HG03575 (cell line): ENCODE results near the gene RSF1.
A peak's percentile ranks its signal among the peaks of the same experiment; 100 is the strongest.
"Not testable (repeated sequence)": the region's sequence is repeated elsewhere in the genome, so short reads cannot be mapped to it uniquely, and the experiment has no call there.

ENCODE experiments used
- ATAC-seq: cut with Tn5 transposase; IDR thresholded peaks from one replicate; pipeline ENCODE4 v1.9.1; 2021; ENCODE audit not compliant: unreplicated experiment, insufficient number of reproducible peaks, low FRiP score; ENCODE audit errors: extremely low read depth

RSF1 gene, protein sequence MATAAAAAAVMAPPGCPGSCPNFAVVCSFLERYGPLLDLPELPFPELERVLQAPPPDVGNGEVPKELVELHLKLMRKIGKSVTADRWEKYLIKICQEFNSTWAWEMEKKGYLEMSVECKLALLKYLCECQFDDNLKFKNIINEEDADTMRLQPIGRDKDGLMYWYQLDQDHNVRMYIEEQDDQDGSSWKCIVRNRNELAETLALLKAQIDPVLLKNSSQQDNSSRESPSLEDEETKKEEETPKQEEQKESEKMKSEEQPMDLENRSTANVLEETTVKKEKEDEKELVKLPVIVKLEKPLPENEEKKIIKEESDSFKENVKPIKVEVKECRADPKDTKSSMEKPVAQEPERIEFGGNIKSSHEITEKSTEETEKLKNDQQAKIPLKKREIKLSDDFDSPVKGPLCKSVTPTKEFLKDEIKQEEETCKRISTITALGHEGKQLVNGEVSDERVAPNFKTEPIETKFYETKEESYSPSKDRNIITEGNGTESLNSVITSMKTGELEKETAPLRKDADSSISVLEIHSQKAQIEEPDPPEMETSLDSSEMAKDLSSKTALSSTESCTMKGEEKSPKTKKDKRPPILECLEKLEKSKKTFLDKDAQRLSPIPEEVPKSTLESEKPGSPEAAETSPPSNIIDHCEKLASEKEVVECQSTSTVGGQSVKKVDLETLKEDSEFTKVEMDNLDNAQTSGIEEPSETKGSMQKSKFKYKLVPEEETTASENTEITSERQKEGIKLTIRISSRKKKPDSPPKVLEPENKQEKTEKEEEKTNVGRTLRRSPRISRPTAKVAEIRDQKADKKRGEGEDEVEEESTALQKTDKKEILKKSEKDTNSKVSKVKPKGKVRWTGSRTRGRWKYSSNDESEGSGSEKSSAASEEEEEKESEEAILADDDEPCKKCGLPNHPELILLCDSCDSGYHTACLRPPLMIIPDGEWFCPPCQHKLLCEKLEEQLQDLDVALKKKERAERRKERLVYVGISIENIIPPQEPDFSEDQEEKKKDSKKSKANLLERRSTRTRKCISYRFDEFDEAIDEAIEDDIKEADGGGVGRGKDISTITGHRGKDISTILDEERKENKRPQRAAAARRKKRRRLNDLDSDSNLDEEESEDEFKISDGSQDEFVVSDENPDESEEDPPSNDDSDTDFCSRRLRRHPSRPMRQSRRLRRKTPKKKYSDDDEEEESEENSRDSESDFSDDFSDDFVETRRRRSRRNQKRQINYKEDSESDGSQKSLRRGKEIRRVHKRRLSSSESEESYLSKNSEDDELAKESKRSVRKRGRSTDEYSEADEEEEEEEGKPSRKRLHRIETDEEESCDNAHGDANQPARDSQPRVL (N-terminal part only)

DNA sequence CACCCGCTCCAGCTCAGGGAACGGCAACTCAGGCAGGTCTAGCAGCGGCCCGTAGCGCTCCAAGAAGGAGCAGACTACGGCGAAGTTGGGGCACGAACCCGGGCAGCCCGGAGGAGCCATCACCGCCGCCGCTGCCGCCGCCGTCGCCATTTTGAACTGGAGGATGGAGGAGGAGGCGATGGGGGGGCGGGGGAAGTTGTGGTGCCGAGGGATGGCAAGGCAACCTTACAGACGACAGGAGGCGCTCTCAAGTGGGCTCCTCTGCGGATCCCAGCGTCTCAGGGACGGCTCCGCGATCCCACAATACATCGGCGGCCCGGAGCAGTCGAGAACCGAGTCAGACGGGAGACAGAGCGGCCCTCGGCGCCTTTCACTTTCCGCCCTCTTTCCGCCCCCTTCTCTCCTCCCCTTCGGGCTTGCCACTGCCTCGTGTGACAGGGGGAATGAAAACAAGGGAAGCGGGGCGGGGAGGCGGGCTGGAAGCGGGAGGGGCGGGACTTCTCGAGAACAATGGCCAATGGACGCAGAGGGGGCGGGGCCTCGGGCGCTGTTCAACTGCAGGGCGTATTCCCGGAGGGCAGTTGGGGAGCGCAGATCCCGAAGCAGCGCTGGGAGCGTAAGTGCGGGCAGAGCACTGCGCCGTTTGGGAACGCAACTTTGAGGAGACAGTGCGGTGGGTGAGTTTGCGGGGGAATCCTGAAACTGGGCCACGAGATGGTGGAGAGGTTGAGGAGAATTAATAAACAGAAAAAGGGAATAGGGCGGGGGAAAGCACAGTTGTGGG is at the start of gene RSF1, which contains the start of gene AAMDC:
Gene RSF1, minus strand, starts transcription at position 158 of the 784 bp plus-strand sequence. Its CDS starts 8 bp downstream, at position 150.
Gene AAMDC, plus strand, starts transcription at position 580 of the 784 bp plus-strand sequence. CDS start 21,353 bp downstream, outside the sequence.
- peak; percentile 58 for ATAC-seq

DNA sequence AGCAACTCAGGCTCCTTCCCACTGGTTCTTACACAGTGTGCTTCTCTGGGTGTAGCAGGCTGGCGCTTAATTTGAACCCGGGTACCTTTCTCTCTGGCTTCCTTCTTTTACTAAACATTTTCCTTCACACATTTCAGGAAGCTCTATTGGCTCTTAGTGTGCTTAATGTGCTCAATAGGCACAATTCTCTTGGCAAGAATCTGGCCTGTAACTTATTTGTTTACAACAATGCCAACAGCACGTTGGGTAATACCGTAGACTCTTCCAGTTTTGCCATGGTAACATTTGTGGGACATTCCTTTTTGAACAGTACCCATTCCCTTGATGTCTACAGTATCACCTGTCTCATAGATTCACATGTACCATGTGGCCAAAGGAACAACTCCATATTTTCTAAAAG is 48.2 kb upstream of the RSF1 start:
- no peak for ATAC-seq

DNA sequence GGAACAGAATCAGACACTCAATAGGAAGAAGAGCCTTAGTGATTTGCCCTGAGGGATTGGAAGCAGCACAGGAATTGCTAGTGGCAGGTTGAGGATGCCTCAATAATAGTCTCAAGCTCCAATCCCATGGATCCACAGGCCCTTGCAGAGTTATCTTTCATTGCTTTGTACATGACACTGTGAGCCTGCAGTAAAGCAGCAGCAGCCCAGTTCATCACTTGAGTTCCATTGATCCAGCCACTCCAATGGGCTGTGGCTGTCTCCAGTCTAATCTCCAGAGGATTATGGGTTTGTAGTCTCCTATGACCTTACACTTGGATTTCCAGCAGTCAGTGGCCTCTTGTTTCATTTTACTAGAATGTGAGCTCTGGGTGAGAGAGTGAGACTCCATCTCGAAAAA is 45.8 kb upstream of the RSF1 start:
- no peak for ATAC-seq

DNA sequence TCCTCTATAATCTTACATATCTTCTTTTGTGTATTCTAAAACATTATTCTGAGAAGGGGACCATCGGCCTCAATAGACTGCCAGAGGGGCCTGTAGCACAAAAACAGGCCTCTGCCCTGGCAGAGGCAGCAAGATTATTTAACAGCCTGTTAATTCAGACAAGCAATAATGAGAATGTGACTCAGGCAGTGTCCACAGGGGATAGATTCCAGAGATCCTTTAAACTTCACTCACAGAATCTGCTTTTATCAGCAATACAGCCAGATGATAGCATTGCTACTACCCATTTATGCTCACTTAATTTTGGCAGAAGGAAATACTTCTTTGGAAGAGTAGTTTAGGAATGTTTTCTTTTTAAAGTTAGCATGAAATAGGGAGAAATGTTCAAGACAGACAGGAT is 45.3 kb upstream of the RSF1 start:
- no peak for ATAC-seq

DNA sequence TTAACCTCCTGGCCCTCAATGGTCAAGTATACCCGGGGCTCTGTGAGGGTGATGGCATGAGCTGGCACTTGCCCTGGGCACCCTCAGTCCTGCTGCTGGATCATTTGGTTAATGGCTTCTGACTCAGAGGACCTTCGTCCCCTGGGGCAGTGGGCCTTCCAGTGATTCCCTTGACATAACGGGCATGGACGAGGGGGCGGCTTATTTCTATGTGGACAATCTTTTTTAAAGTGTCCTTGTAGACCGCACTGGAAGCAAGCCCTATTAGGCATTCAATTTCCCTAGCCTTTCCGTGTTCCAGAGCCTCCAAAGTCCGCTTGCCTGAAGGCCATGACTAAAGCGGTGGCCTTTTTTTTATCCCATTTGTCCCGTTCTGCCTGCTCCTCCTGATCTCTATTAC is 40.9 kb upstream of the RSF1 start:
- ATAC-seq: not testable (repeated sequence)

DNA sequence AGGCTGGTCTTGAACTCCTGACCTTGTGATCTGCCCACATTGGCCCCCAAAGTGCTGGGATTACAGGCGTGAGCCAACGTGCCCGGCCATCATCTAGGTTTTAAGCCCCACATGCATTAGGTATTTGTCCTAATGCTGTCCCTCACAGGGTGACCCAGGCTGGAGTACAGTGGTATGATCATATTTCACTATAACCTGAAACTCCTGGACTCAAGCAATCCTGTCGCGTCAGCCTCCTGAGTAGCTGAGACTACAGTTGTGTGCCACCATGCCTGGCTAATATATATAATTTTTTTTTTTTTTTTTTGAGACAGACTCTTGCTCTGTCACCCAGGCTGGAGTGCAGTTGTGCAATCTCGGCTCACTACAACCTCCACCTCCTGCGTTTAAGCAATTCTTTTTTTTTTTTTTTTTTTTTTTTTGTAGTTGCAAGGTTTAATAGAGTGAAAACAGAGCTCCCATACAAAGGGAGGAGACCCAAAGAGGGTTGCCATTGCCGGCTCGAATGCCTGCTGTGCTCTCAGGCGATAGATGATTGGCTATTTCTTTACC is 37.5 kb upstream of the RSF1 start:
- not testable (repeated sequence) for ATAC-seq

DNA sequence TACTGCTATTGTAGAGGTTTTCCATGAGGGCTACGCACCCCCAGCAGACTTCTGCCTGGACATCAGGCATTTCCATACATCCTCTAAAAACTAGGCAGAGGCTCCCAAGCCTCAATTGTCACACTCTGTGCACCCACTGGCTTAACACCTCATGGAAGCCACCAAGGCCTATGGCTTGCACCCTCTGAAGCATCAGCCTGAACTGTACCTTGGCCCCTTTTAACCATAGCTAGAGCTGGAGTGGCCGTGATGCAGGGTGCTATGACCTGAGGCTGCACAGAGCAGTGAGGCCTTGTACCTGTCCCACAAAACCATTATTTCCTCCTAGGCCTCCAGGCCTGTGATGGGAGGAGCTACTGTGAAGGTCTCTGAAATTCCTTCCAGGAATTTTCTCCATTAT is 34.3 kb upstream of the RSF1 start:
- ATAC-seq: no peak

DNA sequence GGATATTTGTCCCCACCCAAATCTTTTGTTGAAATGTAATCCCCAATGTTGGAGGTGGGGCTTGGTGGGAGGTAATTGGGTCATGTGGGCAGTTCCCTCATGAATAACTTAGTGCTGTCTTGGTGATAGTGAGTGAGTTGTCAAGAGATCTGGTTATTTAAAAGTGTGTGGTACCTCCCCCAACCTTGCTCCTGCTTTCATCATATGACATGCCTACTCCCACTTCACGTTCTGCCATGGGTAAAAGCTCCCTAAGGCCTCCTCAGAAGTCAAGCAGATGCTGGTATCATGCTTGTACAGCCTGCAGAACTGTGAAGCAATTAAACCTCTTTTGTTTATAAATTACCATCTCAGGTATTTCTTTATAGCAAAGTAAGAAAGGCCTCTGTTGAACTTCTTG is 31.0 kb upstream of the RSF1 start:
- no peak for ATAC-seq

DNA sequence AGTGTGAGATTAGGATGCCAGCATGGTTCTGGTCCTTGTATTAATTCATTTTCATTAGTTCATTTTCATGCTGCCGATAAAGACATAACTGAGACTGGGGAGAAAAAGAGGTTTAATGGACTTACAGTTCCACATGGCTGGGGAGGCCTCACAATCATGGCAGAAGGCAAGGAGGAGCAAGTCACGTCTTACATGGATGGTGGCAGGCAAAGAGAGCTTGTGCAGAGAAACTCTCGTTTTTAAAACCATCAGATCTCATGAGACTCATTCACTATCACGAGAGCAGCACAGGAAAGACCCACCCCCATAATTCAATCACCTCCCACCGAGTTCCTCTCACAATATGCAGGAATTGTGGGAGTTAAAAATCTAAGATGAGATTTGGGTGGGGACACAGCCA is 23.2 kb upstream of the RSF1 start:
- ATAC-seq: not testable (repeated sequence)

DNA sequence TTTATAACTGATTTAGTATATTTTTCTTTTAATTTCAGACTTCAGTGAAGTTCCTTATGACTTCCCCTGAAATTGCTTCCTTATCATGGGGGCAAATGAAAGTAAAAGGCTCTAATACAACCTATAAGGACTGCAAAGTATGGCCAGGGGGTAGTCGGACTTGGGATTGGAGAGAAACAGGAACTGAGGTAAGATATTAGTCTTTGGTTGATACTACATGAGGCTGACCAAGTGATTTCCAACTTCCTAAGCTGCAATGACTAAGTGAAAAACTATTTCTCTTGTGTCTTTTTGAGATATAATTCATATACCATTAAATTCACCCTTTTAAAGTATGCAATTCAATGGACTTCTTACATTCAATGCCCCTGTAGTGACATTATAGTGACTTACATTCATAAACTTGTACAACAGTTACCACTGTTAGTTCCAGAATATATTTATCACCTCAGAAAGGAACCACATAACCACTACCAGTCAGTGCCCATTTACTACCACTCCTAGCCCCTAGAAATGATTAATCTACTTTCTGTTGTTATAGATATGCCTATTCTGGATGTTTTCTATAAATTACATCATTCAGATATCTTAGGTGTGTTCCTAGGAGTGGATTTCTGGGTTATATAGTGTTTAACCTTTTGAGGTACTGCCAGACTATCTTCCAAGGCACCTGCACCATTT is 22.1 kb upstream of the RSF1 start:
- ATAC-seq: no peak

DNA sequence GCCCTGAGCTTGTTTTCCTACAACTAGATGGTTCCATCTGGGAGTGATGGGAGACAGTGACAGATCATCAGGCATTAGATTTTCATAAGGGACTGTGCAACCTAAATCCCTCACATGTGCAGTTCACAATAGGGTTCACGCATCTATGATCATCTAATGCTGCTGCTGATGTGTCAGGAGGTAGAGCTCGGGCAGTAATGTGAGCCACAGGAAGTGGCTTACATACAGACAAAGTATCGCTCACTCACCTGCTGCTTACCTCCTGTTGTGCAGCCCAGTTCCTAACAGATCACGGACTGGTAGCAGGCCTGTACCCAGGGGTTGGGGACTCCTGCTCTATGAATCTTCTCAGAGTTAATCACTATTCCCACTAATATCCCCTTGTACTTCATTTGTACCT is 12.8 kb upstream of the RSF1 start:
- no peak for ATAC-seq

DNA sequence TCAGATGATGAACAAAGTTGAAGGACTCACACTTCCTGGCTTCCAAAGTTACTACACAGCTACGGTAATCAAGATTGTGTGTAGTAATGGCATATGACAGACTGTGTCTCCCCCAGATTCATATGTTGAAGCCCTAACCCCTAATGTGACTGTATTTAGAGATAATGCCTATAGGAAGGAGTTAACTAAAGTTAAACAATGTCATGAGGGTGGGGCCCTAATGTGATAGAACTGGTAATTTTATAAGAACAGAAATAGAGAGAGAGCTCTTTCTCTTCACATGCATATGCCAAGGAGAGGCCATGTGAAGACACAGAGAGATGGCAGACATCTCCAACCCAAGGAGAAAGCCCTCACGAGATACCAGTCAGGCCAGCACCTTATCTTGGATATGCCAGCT is 8.4 kb upstream of the RSF1 start:
- no peak for ATAC-seq

DNA sequence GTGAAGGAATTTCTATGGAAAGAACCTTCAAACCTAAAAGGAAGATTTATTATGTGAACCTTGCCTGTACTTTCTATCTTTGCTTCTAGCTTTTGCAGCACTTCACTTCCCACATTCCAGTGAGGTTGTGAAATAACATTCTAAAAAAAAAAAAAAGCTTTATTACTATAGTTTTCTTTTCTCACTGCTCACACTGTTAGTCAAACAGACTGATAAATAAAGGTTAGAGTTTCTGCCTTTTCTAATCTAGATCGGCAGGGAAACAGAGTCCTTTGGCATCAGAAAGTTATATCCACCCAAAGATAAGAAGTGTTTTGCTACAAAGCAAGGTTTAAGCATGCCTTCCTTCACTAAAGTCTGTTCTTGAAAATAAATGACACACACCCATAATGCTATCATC is 3.3 kb upstream of the RSF1 start:
- no peak for ATAC-seq

DNA sequence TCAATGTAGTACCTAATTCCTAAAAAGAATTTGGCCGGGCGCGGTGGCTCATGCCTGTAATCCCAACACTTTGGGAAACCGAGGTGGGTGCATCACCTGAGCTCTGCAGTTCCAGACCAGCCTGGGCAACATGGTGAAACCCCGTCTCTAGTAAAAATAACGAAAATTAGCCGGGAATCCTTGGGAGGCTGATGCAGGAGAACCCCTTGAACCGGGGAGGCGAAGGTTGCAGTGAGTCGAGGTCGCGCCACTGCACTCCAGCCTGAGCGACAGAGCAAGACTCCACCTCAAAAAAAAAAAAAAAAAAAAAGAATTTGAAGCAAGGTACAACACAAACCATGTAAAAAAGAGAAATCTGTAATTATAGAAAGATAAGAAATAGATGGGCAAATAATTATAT is 1.6 kb upstream of the RSF1 start:
- ATAC-seq: not testable (repeated sequence)

DNA sequence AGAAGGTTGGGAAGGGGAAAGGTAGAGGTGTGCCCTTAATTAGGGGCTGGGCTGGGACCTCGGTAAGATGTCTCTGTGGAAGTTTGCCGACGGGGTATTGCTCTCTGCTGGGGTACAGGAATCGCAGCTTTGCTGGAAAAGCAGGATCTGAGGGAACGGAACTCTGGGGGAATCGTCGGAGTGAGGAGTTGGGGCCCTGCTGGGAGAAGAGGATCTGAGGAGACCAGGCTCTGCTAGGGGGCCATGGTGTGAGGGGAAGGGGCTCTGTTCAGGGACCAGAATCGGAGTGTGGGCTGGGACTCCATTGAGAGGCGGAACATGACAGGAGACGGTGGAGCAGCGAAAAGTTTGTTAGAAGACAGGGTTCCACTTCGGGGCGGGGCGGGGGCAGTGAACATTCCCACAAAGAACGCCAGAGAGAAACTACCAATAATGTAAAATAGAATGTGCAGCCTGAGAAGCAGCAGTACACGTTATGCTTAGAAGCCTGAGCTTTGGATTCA is 878 bp upstream of the RSF1 start:
- no peak for ATAC-seq

DNA sequence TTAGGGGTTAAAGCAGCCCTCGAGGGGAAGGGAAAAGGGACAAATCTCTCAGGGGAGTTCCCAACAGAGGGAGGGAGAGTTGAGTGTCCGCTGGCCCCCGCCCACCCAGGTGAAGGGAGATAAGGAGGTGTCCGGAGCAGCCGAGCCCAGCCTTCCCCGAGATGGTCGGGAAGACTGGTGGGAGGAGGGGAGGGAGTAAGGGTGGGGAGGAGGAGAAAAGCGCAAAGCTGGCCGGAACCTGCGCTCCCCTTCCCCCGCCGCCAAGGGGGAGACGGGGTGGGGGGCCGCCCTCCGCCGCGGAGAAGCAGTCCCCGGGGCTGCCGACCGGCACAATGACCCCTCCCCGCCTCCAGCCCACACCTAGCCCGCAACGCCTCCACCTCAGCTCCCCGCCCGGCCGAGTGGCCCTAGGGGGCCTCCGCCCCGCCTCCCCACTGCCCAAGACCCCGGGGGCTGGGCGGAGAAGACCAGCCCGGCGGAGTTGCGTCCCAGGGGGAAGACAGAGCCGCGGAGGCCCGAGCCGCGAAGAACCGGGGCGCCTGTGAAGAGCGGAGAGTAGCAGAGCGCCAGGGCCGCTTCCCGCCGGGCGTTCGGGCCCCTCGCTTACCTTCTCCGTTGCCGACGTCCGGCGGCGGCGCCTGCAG is 479 bp downstream of the RSF1 start:
- ATAC-seq: no peak

DNA sequence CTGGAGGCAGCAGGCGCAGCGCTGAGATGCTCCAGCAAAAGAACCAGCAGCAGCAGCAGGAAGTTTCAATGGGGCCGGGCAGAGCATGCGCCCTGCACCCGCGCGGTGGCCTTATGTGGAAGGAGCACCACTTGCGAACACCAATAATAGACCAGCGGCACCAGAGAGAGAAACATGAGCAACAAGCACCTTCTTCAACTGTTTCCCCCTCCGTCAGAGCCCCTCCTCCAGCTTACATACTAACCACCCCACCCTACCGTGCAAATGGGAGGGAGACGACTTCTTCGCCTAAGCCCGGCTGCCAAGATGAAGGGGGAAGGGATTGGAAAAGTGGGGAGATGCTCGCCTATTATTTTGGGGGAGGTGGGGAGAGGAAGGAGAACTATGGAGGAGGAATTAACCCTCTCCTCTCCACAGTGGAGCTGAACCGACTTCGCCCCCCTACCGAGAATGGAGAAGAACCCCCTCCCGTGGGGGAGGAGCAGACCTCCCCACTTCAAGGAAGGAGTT is 1.1 kb downstream of the RSF1 start:
- peak; percentile 42 for ATAC-seq
